Subcutaneous adipose tissue (tissue), 4 donors: ENCODE measurements around the gene SPATA12. TPM values are rescaled to one million over a fixed set of nuclear protein-coding genes. Genes with fewer than 3 reads are reported as not detected.

Experiments
- total RNA-seq, 4 donors: library from RNA; depleted of rRNA; stranded (reverse); fragments of >200 nt; gene quantifications; one replicate each; pipeline ENCODE4 v1.1.0, GENCODE V29; 2016
- TF ChIP-seq, protein P1 (sequence below): fragments of 450-650 bp; IDR thresholded peaks from one replicate; pipeline ENCODE4 v1.5.1; 2016; ENCODE audit warnings: low read depth, mild to moderate bottlenecking, control low read depth, antibody characterized with exemption, moderate library complexity

Gene SPATA12
- total RNA-seq, 4 donors from 2014 or later: 0.51 TPM; not detected in 3

DNA sequence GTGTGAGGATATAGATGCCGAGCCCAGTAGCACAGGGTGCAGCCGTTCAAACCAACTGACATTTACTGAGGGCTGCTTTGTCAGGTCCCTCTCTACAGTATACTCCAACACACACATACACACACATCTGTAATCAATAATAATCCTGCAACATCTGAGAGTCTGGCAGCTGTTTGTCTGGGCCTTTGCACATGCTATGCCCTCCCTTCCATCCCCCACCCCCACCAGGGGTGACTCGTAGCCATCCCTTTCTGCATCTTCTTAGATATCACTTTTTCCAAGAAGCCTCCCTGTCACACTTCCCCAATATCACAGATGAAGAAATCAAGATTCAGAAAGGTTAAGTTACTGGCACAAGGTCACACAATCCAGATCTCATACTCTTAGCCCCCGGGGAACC, 13.7 kb downstream of the SPATA12 start:
- TF ChIP-seq, protein P1, sequence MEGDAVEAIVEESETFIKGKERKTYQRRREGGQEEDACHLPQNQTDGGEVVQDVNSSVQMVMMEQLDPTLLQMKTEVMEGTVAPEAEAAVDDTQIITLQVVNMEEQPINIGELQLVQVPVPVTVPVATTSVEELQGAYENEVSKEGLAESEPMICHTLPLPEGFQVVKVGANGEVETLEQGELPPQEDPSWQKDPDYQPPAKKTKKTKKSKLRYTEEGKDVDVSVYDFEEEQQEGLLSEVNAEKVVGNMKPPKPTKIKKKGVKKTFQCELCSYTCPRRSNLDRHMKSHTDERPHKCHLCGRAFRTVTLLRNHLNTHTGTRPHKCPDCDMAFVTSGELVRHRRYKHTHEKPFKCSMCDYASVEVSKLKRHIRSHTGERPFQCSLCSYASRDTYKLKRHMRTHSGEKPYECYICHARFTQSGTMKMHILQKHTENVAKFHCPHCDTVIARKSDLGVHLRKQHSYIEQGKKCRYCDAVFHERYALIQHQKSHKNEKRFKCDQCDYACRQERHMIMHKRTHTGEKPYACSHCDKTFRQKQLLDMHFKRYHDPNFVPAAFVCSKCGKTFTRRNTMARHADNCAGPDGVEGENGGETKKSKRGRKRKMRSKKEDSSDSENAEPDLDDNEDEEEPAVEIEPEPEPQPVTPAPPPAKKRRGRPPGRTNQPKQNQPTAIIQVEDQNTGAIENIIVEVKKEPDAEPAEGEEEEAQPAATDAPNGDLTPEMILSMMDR: no peak

DNA sequence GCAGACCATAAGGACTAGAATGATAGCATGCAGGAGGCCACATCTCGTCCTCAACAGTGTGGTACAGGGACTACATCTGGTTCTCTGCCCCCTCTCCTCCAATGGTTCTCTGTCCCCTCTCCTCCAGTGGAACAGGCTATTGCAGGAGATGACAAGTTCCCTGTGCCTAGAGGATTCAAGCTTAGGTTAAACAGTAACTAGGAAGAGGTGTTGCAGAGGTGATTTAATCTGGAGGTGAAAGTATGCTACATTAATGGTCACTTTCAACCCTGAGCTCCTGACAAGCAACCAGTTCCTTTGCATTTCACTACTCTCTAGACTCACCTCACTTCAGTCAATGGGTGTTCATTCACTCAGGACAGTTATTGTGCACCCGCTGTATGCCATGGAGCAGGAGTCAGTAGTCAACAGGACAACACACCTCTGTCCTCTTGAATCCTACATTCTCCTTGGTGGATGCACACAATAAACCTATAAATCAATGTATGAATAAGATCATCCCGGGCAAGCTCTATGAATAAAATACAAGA, 16.0 kb downstream of the SPATA12 start:
- TF ChIP-seq, protein P1: no peak

DNA sequence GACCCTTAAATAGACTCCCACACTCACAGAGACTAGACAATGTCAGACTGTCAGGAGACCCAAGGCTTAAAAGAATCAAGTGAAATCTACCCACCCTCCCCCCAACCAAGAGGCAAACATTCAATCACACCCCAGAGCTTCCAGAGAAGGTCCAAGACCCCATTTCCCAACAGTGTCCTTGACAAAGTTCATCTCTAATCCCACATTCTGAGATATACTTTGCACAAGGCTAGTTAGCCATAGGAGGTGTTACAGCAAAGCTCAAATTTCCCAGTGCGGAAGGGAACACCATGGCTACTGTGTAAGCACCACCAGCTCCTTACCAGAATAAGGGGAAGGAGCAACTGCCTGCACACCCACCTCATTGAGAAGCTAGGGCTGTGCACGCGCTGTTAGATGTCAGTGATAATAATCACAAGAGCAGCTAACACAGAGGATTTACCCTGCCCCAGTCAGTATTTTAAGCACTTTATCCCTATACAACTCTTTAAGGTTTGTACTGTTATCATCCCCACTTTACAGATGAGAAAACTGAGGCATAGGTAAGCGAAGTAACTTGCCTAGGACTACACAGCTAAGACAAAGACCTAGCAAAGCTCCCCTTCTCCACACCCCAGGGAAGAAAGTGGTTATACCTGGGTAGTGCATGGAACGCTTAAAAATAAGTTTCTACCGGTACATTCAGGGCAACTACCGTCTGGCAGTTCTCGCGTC, 17.3 kb downstream of the SPATA12 start:
- TF ChIP-seq, protein P1: no peak

DNA sequence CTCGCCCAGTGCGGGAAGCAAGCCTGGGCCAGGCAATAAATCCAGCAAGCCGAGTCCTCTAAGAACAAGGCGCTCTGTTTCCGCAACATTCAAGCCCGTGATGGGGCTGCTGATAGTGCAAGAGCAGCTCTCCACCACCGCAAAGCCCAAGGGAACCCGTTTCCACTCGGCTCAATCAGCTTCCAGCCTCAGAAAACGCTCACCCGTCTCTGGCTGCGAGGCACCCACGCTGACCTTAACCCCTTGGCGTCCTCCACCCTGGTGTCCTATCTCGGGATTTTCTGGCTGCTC, 17.8 kb downstream of the SPATA12 start:
- TF ChIP-seq, protein P1: no peak

DNA sequence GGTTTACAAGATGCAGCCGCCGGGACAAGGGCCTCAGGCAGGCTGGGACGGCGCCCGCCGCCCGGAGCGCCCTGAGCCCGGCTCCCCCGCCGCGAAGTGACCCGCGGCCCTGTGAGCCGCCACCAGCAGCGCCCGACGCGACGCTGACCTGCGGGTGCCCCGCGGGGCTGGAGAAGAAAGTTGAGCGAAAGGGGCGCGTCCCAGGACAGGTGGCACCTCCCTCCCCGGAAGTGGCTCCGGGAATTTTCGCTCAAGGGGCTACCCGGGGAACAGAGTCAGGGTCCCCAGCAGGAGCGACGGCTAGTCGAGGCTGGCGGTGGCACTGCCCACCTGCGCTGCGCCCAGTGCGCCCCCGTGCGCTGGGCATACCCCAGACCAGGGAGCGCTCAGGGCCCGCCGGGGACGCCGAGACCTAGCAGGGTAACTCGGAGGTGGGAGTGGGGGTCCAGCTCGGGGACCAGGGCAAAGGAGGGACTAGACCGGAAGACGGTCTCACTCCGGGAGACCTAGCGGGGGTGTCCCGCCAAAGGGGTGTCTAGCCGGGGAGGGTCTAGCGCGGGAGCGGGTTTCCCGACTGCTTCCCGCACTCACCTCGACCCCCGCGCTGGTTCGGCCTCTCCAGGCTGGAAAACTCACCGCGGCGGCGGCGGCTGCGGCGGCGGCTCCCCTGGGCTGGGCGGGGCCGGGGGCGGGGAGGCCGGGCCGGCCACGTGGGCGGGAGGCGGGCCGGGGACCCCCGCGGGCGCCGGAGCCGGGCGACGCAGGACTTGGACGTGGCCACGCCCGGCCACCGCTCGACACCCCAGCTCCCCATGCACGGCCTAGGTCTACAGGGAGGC, 18.4 kb downstream of the SPATA12 start:
- TF ChIP-seq, protein P1: no peak

- TF ChIP-seq, protein P1: no peak
Observed at GRCh38 chr3:57079474-57079831, 19.0 kb downstream of the SPATA12 start.

GRCh38 chr3:57080171-57080570, 19.7 kb downstream of the SPATA12 start:
- TF ChIP-seq, protein P1: no peak
